Endothelial cell of umbilical vein (primary cell): ENCODE data around the gene ETNK1. TPM values are rescaled to one million over a fixed set of nuclear protein-coding genes. Genes with fewer than 3 reads are reported as not detected.
A peak's percentile ranks its signal among the peaks of the same experiment; 100 is the strongest.

Source experiments
- BruUV-seq: library from RNA; stranded (reverse); fragments of 400-500 nt; replicated peaks from 2 replicates; lab custom pipeline; 2021; lab: Mats Ljungman, UMichigan
- CTCF ChIA-PET: fragments of 300-600, 350-600 bp; sonication (Branson Sonifier 250); formaldehyde crosslinking; loops from one replicate; lab custom pipeline; 2021; ENCODE audit warnings: antibody characterized with exemption, inconsistent platforms; lab: Charles Lee
- POLR2A ChIA-PET: fragments of 300-600, 350-600 bp; sonication (Branson Sonifier 250); formaldehyde crosslinking; loops from one replicate; lab custom pipeline; 2021; ENCODE audit warnings: antibody characterized with exemption, inconsistent platforms; lab: Charles Lee
- DNase-seq: peaks from one replicate; pipeline ENCODE4 v3.0.0-alpha.2; 2011; ENCODE audit warnings: low read depth, low spot score
- FAIRE-seq: peaks from 2 replicates; lab custom pipeline; 2011; peaks lifted over from hg19 to GRCh38; lab: Jason Lieb, UNC
- H2AFZ ChIP-seq: 2 replicates; pipeline ENCODE4 v1.6.0; 2012; ENCODE audit warnings: low read depth, low read length, control low read depth, inconsistent platforms
- H3K27ac ChIP-seq: 2 replicates; pipeline ENCODE4 v1.5.1; 2011; ENCODE audit warnings: low read depth, mild to moderate bottlenecking, control low read depth, low read length, moderate library complexity; ENCODE audit not compliant: insufficient read depth
- H3K27me3 ChIP-seq, 2 experiments: 2 replicates each; pipeline versions ENCODE4 v1.6.0 to v1.6.1; 2011; ENCODE audit warnings: low read length in 2 of 2, mixed read lengths in 1 of 2; ENCODE audit not compliant: control insufficient read depth in 2 of 2, insufficient read depth in 2 of 2
- H3K36me3 ChIP-seq, 2 experiments: 2 replicates in 1 of 2; 3 replicates in 1 of 2; pipeline ENCODE4 v1.5.1; 2011; ENCODE audit warnings: low read length in 2 of 2, mild to moderate bottlenecking in 1 of 2, moderate library complexity in 1 of 2; ENCODE audit not compliant: control insufficient read depth in 2 of 2, insufficient read depth in 2 of 2; ENCODE audit errors: extremely low read depth in 1 of 2
- H3K4me1 ChIP-seq: 3 replicates; pipeline ENCODE4 v1.5.1; 2011; ENCODE audit warnings: mild to moderate bottlenecking, low read length; ENCODE audit not compliant: control insufficient read depth, insufficient read depth; ENCODE audit errors: extremely low read depth
- H3K4me2 ChIP-seq: 2 replicates; pipeline ENCODE4 v1.6.1; 2011; ENCODE audit warnings: low read length, control low read depth, mixed read lengths; ENCODE audit not compliant: insufficient read depth
- H3K4me3 ChIP-seq, 3 experiments: fragments of 200-600 bp in 1 of 3; sonication (generic), shearing (Covaris generic) in 1 of 3; replicated peaks in 1 of 3; 2 replicates each; pipeline ENCODE4 v1.5.1; 2011 to 2016; ENCODE audit warnings: control low read depth in 3 of 3, low read length in 3 of 3, mild to moderate bottlenecking in 2 of 3, inconsistent platforms in 1 of 3, low read depth in 1 of 3, moderate library complexity in 1 of 3; ENCODE audit not compliant: insufficient read depth in 1 of 3
- H3K79me2 ChIP-seq: 2 replicates; pipeline ENCODE4 v1.6.0; 2012; ENCODE audit warnings: low read length, inconsistent platforms; ENCODE audit not compliant: control insufficient read depth, insufficient read depth
- H3K9ac ChIP-seq: replicated peaks from 2 replicates; pipeline ENCODE3; 2011; ENCODE audit warnings: low read length, control low read depth; ENCODE audit not compliant: insufficient read depth; ENCODE audit errors: extremely low read depth
- H3K9me1 ChIP-seq: replicated peaks from 3 replicates; pipeline ENCODE4 v1.6.0; 2011; ENCODE audit warnings: mild to moderate bottlenecking, low read length; ENCODE audit not compliant: control insufficient read depth, insufficient read depth; ENCODE audit errors: extremely low read depth
- H3K9me3 ChIP-seq: replicated peaks from 2 replicates; pipeline ENCODE4 v1.5.1; 2012; ENCODE audit warnings: low read length, inconsistent platforms; ENCODE audit not compliant: control insufficient read depth, insufficient read depth
- H4K20me1 ChIP-seq: replicated peaks from 2 replicates; pipeline ENCODE3; 2011; ENCODE audit warnings: mild to moderate bottlenecking, low read length; ENCODE audit not compliant: control insufficient read depth, insufficient read depth; ENCODE audit errors: extremely low read depth
- EZH2 ChIP-seq: IDR thresholded peaks from 2 replicates; pipeline ENCODE4 v1.6.1; 2012; ENCODE audit warnings: borderline replicate concordance, low read depth, mild to moderate bottlenecking, moderate library complexity, low read length, inconsistent platforms; ENCODE audit not compliant: severe bottlenecking
- FOS ChIP-seq: IDR thresholded peaks from 2 replicates; pipeline ENCODE4 v1.6.1; 2011; ENCODE audit warnings: mild to moderate bottlenecking, low read length, moderate library complexity, borderline replicate concordance; ENCODE audit not compliant: insufficient read depth
- GATA2 ChIP-seq: IDR thresholded peaks from 2 replicates; pipeline ENCODE4 v1.7.0; 2011; ENCODE audit warnings: low read depth, mild to moderate bottlenecking, moderate library complexity, mixed read lengths, low read length; ENCODE audit not compliant: insufficient read length, insufficient read depth
- JUN ChIP-seq: IDR thresholded peaks from 2 replicates; pipeline ENCODE4 v1.6.1; 2011; ENCODE audit warnings: borderline replicate concordance, low read depth; ENCODE audit not compliant: insufficient read length, insufficient read depth
- MYC ChIP-seq: IDR thresholded peaks from one replicate; pipeline ENCODE4 v1.6.1; 2011; ENCODE audit warnings: mild to moderate bottlenecking, low read depth, low read length
- POLR2A ChIP-seq: IDR thresholded peaks from 2 replicates; pipeline ENCODE4 v1.6.1; 2012; ENCODE audit warnings: low read depth, mild to moderate bottlenecking, control low read depth, low read length
- POLR2AphosphoS5 ChIP-seq: IDR thresholded peaks from 2 replicates; pipeline ENCODE4 v1.6.1; 2012; ENCODE audit warnings: low read depth, mild to moderate bottlenecking, control low read depth, low read length, moderate library complexity; ENCODE audit not compliant: insufficient read depth
- dilution Hi-C: fragments of 300-500 bp; cut with MboI; formaldehyde crosslinking; loops from one replicate; pipeline ENCODE4 v1.15.0; 2019; ENCODE audit warnings: low sequenced_read_pairs; ENCODE audit not compliant: extremely low pct_ligation_motif_present
- intact Hi-C: fragments of 100-400 bp; cut with micrococcal nuclease; formaldehyde crosslinking; loops from one replicate; pipeline ENCODE4 v1.10.0; 2022
- polyA plus RNA-seq, 4 experiments: library from polyadenylated mRNA; depleted of rRNA in 3 of 4; stranded (reverse) in 3 of 4; unstranded in 1 of 4; fragments of >200 nt; gene quantifications; 2 replicates each; pipeline versions ENCODE4 v1.2.1 to v1.2.3, GENCODE V29; 2011 to 2012; ENCODE audit warnings: missing spikeins in 1 of 4
- total RNA-seq: library from RNA; stranded (reverse); gene quantifications from 2 replicates; pipeline ENCODE4 v1.2.3, GENCODE V29; 2021
- TF ChIP-seq, protein P1 (sequence below), 2 donors: IDR thresholded peaks; 1 replicate in 1 of 2; 2 replicates in 1 of 2; pipeline ENCODE4 v1.5.1; 2011; ENCODE audit warnings: low read length in 2 of 2, mild to moderate bottlenecking in 2 of 2, moderate library complexity in 2 of 2, control low read depth in 1 of 2, inconsistent platforms in 1 of 2, low read depth in 1 of 2; ENCODE audit not compliant: insufficient read depth in 1 of 2; ENCODE audit errors: extremely low read depth in 1 of 2
- TF ChIP-seq, protein P2 (sequence below): IDR thresholded peaks from 2 replicates; pipeline ENCODE4 v1.6.1; 2011; ENCODE audit not compliant: insufficient read depth, insufficient read length

ETNK1 gene
- total and polyA plus RNA-seq, 2 donors (not counting 3 experiments of a cell fraction or from before 2014, with no cell fraction given), result 11.4 to 68.4 TPM

DNA sequence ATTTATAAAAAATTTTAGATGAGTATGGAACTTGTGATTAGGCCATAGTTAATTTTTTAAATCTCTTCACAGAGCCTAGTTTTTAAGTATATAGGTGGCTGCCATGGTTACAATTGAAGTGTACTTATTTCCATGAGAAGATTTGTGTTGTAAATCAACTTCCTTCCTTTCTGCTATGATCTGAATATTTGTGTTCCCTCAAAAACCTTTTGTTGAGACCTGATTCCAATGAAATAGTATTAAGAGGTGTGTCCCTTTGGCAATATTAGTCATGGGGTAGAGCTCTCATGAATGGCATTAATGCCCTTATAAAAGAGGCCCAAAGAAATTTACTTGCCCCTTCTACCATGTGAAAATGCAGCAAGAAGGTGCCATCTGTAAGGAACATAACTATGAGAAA, 28.8 kb downstream of the ETNK1 start:
- FAIRE-seq (no peak), DNase-seq (peak; percentile 42)
- H3K27me3 ChIP-seq, result no peaks in the 10 kb centered on the region
- intact Hi-C loops, result loop anchor here (1.0 kb wide), 1 partner anchor 10 kb away; no protein-coding TSS in a partner anchor
- ChIA-PET POLR2A (no interaction called here), CTCF (interaction anchor here (2.2 kb wide), 1 partner anchor 31 kb away, joined by 6 read pairs; no protein-coding TSS in a partner anchor)
- peaks cover 49% of the 10 kb centered on the region for H3K79me2 ChIP-seq
- peak overlapping the region; percentile 4 for H3K4me2 ChIP-seq
- H3K36me3 ChIP-seq, result peaks cover 0 to under 1% of the 10 kb centered on the region in 2 experiments
- dilution Hi-C loops, result no loop called here
- H3K9me3 ChIP-seq, result no peaks in the 10 kb centered on the region
- H3K9me1 ChIP-seq, result no peaks in the 10 kb centered on the region
- H3K4me3 ChIP-seq, result no peak overlapping the region
- H3K4me1 ChIP-seq, result peaks cover 18% of the 10 kb centered on the region
- no peak overlapping the region for H3K27ac ChIP-seq
- no peak overlapping the region for H2AFZ ChIP-seq
- TF ChIP-seq, protein P1, sequence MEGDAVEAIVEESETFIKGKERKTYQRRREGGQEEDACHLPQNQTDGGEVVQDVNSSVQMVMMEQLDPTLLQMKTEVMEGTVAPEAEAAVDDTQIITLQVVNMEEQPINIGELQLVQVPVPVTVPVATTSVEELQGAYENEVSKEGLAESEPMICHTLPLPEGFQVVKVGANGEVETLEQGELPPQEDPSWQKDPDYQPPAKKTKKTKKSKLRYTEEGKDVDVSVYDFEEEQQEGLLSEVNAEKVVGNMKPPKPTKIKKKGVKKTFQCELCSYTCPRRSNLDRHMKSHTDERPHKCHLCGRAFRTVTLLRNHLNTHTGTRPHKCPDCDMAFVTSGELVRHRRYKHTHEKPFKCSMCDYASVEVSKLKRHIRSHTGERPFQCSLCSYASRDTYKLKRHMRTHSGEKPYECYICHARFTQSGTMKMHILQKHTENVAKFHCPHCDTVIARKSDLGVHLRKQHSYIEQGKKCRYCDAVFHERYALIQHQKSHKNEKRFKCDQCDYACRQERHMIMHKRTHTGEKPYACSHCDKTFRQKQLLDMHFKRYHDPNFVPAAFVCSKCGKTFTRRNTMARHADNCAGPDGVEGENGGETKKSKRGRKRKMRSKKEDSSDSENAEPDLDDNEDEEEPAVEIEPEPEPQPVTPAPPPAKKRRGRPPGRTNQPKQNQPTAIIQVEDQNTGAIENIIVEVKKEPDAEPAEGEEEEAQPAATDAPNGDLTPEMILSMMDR (IDR thresholded peaks at IDR 0.05; ENCODE audit: extremely low read depth in 1 of 2, insufficient read depth in 1 of 2, low read depth in 1 of 2, low read length in 2 of 2), result no peak
- no peak for TF ChIP-seq EZH2
- no peak for TF ChIP-seq POLR2AphosphoS5
- no peak for TF ChIP-seq GATA2
- no peak for TF ChIP-seq MYC
- TF ChIP-seq, protein P2, sequence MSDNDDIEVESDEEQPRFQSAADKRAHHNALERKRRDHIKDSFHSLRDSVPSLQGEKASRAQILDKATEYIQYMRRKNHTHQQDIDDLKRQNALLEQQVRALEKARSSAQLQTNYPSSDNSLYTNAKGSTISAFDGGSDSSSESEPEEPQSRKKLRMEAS, result no peak
- no peak for TF ChIP-seq POLR2A
- no peak for TF ChIP-seq JUN
- no peak for TF ChIP-seq FOS
- no peaks in the 10 kb centered on the region for H4K20me1 ChIP-seq
- no peak overlapping the region for H3K9ac ChIP-seq
- BruUV-seq, result no TSS peak
